HepG2 (cell line): ENCODE data around the gene SLC20A1. TPM values are rescaled to one million over a fixed set of nuclear protein-coding genes. Genes with fewer than 3 reads are reported as not detected.

Experiments used
- ATAC-seq: fragments of 200-7000 bp; cut with Tn5 transposase; 3 replicates; pipeline ENCODE4 v1.9.1; 2020; ENCODE audit warnings: mild to moderate bottlenecking, moderate library complexity
- BruUV-seq: library from RNA; stranded (reverse); fragments of 400-500 nt; replicated peaks from 2 replicates; lab custom pipeline; 2021; lab: Mats Ljungman, UMichigan
- CTCF ChIA-PET: fragments of 300-600 bp; formaldehyde crosslinking; extraction: SDS; loops from one replicate; lab custom pipeline; 2021; ENCODE audit warnings: low total read pairs, inconsistent platforms, low intra/inter-chr PET ratio; lab: Yijun Ruan, JAX
- POLR2A ChIA-PET: fragments of 350-600 bp; sonication (Branson Sonifier 250); formaldehyde crosslinking; loops from one replicate; lab custom pipeline; 2020; ENCODE audit warnings: antibody characterized with exemption, inconsistent platforms; lab: Yijun Ruan, JAX
- DNase-seq: peaks from one replicate; pipeline ENCODE4 v3.0.0-alpha.2; 2015; ENCODE audit warnings: low spot score
- FAIRE-seq: peaks from 3 replicates; lab custom pipeline; 2011; peaks lifted over from hg19 to GRCh38; lab: Jason Lieb, UNC
- H2AFZ ChIP-seq: one replicate; pipeline ENCODE4 v1.6.1; 2011; ENCODE audit warnings: low read length, inconsistent platforms
- H3K27ac ChIP-seq: fragments of 300-600 bp; 3 replicates; pipeline ENCODE4 v1.8.0; 2011; ENCODE audit warnings: mixed run types, mild to moderate bottlenecking, mixed read lengths, low read length, inconsistent platforms; ENCODE audit not compliant: insufficient read depth; ENCODE audit errors: extremely low read length
- H3K27me3 ChIP-seq, 2 experiments: fragments of 200-600 bp in 1 of 2; 2 replicates in 1 of 2; 3 replicates in 1 of 2; pipeline versions ENCODE4 v1.6.0 to v1.8.0; 2011; ENCODE audit warnings: low read length in 2 of 2, mild to moderate bottlenecking in 2 of 2, moderate library complexity in 2 of 2, inconsistent platforms in 1 of 2; ENCODE audit not compliant: insufficient read depth in 2 of 2, control insufficient read depth in 1 of 2
- H3K36me3 ChIP-seq, 2 experiments: fragments of 200-600 bp in 1 of 2; replicated peaks in 1 of 2; 2 replicates in 1 of 2; 3 replicates in 1 of 2; pipeline versions ENCODE4 v1.5.1 to v1.8.0; 2011; ENCODE audit warnings: low read length in 2 of 2, inconsistent platforms in 1 of 2; ENCODE audit not compliant: insufficient read depth in 2 of 2, control insufficient read depth in 1 of 2
- H3K4me1 ChIP-seq: 2 replicates; pipeline ENCODE4 v1.5.1; 2012; ENCODE audit warnings: low read length, inconsistent platforms; ENCODE audit not compliant: insufficient read depth
- H3K4me2 ChIP-seq: 2 replicates; pipeline ENCODE4 v1.6.0; 2011; ENCODE audit warnings: low read depth, low read length, inconsistent platforms
- H3K4me3 ChIP-seq, 3 experiments: fragments of 200-600 bp in 1 of 3; sonication (generic), shearing (Covaris generic) in 1 of 3; replicated peaks in 1 of 3; 2 replicates each; pipeline ENCODE4 v1.5.1; 2011 to 2016; ENCODE audit warnings: low read length in 3 of 3, inconsistent platforms in 2 of 3, low read depth in 2 of 3, mild to moderate bottlenecking in 2 of 3, control low read depth in 1 of 3, mixed read lengths in 1 of 3; ENCODE audit not compliant: insufficient read depth in 1 of 3
- H3K79me2 ChIP-seq: one replicate; pipeline ENCODE4 v1.6.1; 2011; ENCODE audit warnings: low read length, inconsistent platforms; ENCODE audit not compliant: insufficient read depth
- H3K9ac ChIP-seq: 2 replicates; pipeline ENCODE4 v1.6.0; 2011; ENCODE audit warnings: mild to moderate bottlenecking, low read depth, low read length, inconsistent platforms; ENCODE audit not compliant: insufficient read depth
- H3K9me3 ChIP-seq: 2 replicates; pipeline ENCODE4 v1.5.1; 2012; ENCODE audit warnings: mild to moderate bottlenecking, low read length
- H4K20me1 ChIP-seq: 2 replicates; pipeline ENCODE4 v1.6.0; 2011; ENCODE audit warnings: inconsistent platforms, mild to moderate bottlenecking, low read length, moderate library complexity; ENCODE audit not compliant: insufficient read depth
- ELF3 ChIP-seq: IDR thresholded peaks from 2 replicates; pipeline ENCODE4 v1.6.1; 2016; ENCODE audit warnings: missing genetic modification reagents, missing compliant biosample characterization
- MED8 ChIP-seq: sonication (generic); formaldehyde crosslinking; IDR thresholded peaks from 2 replicates; pipeline ENCODE4 v1.8.1; 2023; ENCODE audit warnings: mild to moderate bottlenecking, missing genetic modification reagents; ENCODE audit not compliant: insufficient replicate concordance
- PAX8 ChIP-seq: sonication (generic); formaldehyde crosslinking; IDR thresholded peaks from 2 replicates; pipeline ENCODE4 v1.8.0; 2022; ENCODE audit warnings: mild to moderate bottlenecking, missing genetic modification reagents, borderline replicate concordance
- SMAD1 ChIP-seq: sonication (generic); formaldehyde crosslinking; IDR thresholded peaks from 2 replicates; pipeline ENCODE4 v1.4.0; 2020; ENCODE audit warnings: missing genetic modification reagents, low read depth, mild to moderate bottlenecking, borderline replicate concordance
- ZBTB25 ChIP-seq: IDR thresholded peaks from 2 replicates; pipeline ENCODE4 v1.6.1; 2018; ENCODE audit warnings: missing genetic modification reagents
- ZBTB39 ChIP-seq: sonication (generic); formaldehyde crosslinking; IDR thresholded peaks from 2 replicates; pipeline ENCODE4 v1.5.0; 2020; ENCODE audit warnings: missing genetic modification reagents
- ZNF225 ChIP-seq: sonication (generic); formaldehyde crosslinking; IDR thresholded peaks from 2 replicates; pipeline ENCODE4 v1.4.0; 2020; ENCODE audit warnings: mild to moderate bottlenecking, missing genetic modification reagents
- ZNF253 ChIP-seq: sonication (generic); formaldehyde crosslinking; IDR thresholded peaks from 2 replicates; pipeline ENCODE4 v1.8.0; 2022; ENCODE audit warnings: mild to moderate bottlenecking, missing genetic modification reagents, borderline replicate concordance
- ZNF512B ChIP-seq: sonication (generic); formaldehyde crosslinking; IDR thresholded peaks from 2 replicates; pipeline ENCODE4 v1.5.1; 2020; ENCODE audit warnings: missing genetic modification reagents, mild to moderate bottlenecking, borderline replicate concordance
- ZNF589 ChIP-seq: sonication (generic); formaldehyde crosslinking; conservative IDR thresholded peaks from 2 replicates; pipeline ENCODE4 v1.8.0; 2022; ENCODE audit warnings: mild to moderate bottlenecking, moderate library complexity, missing genetic modification reagents
- ZNF776 ChIP-seq: sonication (generic); formaldehyde crosslinking; IDR thresholded peaks from 2 replicates; pipeline ENCODE4 v1.4.0; 2020; ENCODE audit warnings: mild to moderate bottlenecking, missing genetic modification reagents
- WGBS: methylation state at CpG from one replicate; pipeline ENCODE4 v1.1.6; 2017; ENCODE audit warnings: low lambda C conversion rate; 5-methylcytosine and 5-hydroxymethylcytosine counted together
- in situ Hi-C: cut with HindIII; loops from 2 replicates; pipeline ENCODE4 v1.10.0; 2017; ENCODE audit warnings: low pct_unique_long_range_greater_than_20kb; ENCODE audit not compliant: extremely low pct_ligation_motif_present
- intact Hi-C: fragments of 100-400 bp; cut with micrococcal nuclease; formaldehyde crosslinking; loops from one replicate; pipeline ENCODE4 v1.10.0; 2022; ENCODE audit not compliant: unreplicated experiment
- polyA plus RNA-seq, 8 experiments: library from polyadenylated mRNA; depleted of rRNA in 3 of 8; stranded (reverse) in 7 of 8; unstranded in 1 of 8; fragments of >200 nt; fragmentation: Illumina TruSeq in 4 of 8; extraction: Trizol in 4 of 8; gene quantifications; 2 replicates each; pipeline versions ENCODE4 v1.2.1 to v1.2.3, GENCODE V29; 2011 to 2016; ENCODE audit warnings: low read depth in 4 of 8, missing spikeins in 1 of 8, mixed read lengths in 1 of 8; ENCODE audit not compliant: insufficient read depth in 1 of 8
- total RNA-seq, 5 experiments: library from RNA; depleted of rRNA; stranded (reverse); fragments of >200 nt; fragmentation: Illumina TruSeq; extraction: Trizol; gene quantifications; 2 replicates each; pipeline ENCODE4 v1.2.3, GENCODE V29; 2016; ENCODE audit warnings: low read depth in 1 of 5

Gene SLC20A1
- total and polyA plus RNA-seq, 2 of the 13 experiments (the other 11 are each of a cell fraction or from before 2014, with no cell fraction given) = 54.0 to 85.9 TPM

- TF ChIP-seq SMAD1 (CRISPR knock-in tag) (no peak), ELF3 (no peak), ZNF776 (CRISPR knock-in tag) (no peak), ZNF253 (no peak)
- TF ChIP-seq, all 625 proteins: peak for 0
Observed at GRCh38 chr2:112699984-112700667, 54.4 kb downstream of the SLC20A1 start (continued).

- FAIRE-seq (no peak), ATAC-seq (no peak), DNase-seq (no peak)
- ChIA-PET POLR2A (no interaction called here), CTCF (no interaction called here)
- Histone ChIP-seq H3K4me3 (no peak overlapping the region), H3K9ac (no peak overlapping the region), H3K27ac (no peak overlapping the region), H4K20me1 (no peaks in the 10 kb centered on the region), H3K9me3 (no peaks in the 10 kb centered on the region), H3K36me3 (no peaks in the 10 kb centered on the region), H2AFZ (no peak overlapping the region), H3K79me2 (no peaks in the 10 kb centered on the region), H3K4me1 (no peaks in the 10 kb centered on the region), H3K4me2 (no peak overlapping the region), H3K27me3 (peaks cover 0 to 4% of the 10 kb centered on the region in 2 experiments; a peak in 1 of 5 replicates)
- 79% methylated on average over 8 of the region's 8 CpGs for WGBS
- BruUV-seq = no TSS peak
- in situ Hi-C loops (no loop called here), intact Hi-C loops (no loop called here)
- TF ChIP-seq ZNF225 (CRISPR knock-in tag) (no peak), ZNF589 (CRISPR knock-in tag) (no peak), PAX8 (CRISPR knock-in tag) (no peak), ZNF512B (CRISPR knock-in tag) (no peak), MED8 (CRISPR knock-in tag) (no peak), ZBTB25 (CRISPR knock-in tag) (no peak), ZBTB39 (CRISPR knock-in tag) (no peak)
Observed at GRCh38 chr2:112701052-112701451, 55.3 kb downstream of the SLC20A1 start.
